Left renal pelvis (tissue), 4 donors: ENCODE measurements around the gene MYRIP. TPM values are rescaled to one million over a fixed set of nuclear protein-coding genes. Genes with fewer than 3 reads are reported as not detected.

Source experiments
- DNase-seq, 4 donors: peaks; one replicate each; pipeline ENCODE4 v3.0.0-alpha.2; 2013; ENCODE audit warnings: low read depth in 4 of 4, low spot score in 3 of 4
- polyA plus RNA-seq, 4 donors: library from polyadenylated mRNA; unstranded; fragments of 120-200 nt; gene quantifications; one replicate each; pipeline ENCODE4 v1.2.1, GENCODE V29; 2013; ENCODE audit not compliant: insufficient read length in 4 of 4

MYRIP gene
- polyA plus RNA-seq, 4 donors = 1.1 to 2.2 (median 1.8) TPM

DNA sequence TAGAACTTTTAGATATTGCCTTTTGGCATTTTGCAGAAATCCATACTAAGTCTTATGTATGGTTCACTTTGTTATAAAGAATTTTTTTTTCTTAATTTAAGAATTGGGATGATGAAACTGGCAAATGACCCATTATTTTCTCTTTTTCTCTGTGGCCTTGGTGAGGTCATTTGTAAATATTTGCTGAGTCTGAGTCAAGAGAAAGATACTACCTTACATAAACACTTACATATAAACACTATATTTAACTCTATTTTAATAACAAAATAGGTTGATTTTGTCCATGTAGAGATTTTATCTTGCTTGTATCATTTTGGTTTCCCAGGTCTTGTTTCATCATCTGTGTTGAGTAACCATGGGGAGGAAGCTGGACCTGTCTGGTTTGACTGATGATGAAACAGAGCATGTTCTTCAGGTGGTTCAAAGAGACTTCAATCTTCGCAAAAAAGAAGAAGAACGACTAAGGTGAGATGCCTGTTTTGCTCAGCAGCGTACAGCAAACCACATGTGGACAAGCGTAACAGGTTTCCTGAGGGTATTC is 91.1 kb downstream of the MYRIP start:
- DNase-seq = no peak

DNA sequence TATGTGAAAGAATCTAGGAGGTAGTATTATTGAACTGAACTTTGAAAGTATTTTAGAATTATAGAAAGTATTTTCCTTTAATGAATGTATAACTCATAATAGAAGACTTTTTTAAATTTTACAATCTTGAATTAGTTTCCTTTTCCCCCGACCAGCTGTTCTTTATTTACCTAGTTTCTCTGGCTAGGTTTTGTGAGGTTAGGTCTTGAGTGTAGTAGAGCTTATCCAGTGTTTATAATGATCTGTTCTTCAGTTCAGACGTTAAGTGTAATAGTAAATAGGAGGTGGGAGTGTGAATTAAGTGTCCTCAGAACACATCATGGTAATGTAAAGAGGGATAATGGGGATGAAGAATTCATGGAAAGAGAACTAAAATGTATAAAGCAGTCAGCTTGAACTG is 93.8 kb downstream of the MYRIP start:
- DNase-seq = no peak

DNA sequence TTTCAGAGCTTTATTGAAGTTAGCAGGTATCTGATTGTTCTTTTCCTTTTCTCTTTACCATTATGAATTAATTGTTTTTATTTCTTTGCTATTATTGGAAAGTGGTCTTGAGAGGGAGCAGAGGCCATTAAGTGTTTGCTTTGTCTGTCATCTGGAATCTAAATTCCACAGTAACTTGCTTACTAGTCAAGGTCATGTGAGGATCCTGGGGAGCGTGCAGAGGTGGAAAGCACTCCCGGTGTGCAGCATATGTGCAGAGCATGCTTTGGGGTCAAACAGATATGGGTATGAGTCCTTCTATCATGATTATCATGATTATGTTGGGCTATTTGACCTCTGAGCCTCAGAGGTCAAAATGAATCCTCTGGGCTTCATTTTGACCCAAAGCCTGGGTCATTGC is 96.4 kb downstream of the MYRIP start:
- DNase-seq = no peak

DNA sequence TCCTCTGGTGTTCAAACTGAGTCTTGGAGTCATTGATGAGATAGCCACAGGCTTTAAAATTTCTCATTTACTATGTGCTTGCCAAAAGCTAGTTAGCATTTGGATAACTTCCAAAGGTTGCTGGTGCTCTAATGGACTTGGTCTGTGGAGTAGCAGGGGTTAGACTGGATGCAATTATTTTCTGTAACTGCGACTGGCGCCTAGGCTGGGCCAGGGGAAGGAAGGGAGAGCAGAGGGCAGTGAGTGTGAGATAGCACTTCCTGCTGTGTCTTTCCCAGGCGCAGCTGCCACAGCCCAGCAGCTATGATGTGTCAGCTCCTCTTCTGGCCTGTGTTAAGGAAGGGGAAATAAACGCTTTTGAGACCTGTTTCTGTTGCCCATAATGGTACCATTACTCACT is 98.6 kb downstream of the MYRIP start:
- DNase-seq = peak in 3 of 4 donors; percentile 15 to 26 (median 23)

DNA sequence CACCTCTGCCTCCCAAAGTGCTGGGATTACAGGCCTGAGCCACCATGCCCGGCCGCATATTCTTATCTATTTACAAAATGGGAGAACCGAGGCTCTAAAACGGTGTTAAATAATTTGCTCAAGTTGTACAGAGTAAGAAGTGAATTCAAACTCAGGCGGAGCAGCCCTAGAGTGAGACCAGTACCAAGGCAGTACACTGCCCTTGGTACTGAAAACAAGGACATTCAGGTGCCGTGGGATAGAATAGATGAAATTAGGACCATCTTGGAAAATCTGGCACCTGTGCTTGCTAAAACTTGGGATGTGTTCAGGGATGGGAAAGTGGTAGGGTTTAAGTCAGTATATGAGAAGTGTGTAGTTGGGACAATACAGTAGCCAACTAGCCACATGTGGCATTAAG is 100.7 kb downstream of the MYRIP start:
- DNase-seq = no peak

DNA sequence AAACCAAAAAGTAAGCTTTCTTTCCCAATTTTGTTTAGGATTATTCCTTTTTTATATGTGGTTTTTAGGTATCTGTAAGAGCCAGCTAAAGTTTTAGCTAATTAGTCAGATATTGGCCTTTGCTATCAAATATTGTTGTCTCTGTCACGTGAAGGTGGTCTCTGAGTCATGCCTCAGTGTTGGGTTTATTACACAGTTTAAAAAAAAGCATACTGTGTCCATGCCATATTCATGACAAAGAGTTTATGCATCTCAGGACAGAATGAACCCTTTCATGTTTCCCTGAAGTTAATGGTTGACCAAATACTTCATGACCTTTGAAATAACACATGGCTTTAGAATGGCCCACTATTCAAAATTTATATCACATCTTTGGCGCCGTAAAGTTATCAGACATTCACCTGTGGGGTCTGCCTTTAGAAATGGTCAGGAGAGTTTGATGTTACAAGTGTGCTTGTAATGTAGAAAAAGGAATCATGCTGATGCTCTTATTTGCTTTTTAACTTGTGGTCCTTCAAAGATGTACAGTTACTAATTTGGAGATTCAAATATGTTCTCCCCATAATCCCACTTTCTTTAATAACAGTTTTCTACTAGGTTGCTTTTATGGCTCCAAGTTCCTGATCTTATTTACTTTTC is 101.5 kb downstream of the MYRIP start:
- DNase-seq = no peak

DNA sequence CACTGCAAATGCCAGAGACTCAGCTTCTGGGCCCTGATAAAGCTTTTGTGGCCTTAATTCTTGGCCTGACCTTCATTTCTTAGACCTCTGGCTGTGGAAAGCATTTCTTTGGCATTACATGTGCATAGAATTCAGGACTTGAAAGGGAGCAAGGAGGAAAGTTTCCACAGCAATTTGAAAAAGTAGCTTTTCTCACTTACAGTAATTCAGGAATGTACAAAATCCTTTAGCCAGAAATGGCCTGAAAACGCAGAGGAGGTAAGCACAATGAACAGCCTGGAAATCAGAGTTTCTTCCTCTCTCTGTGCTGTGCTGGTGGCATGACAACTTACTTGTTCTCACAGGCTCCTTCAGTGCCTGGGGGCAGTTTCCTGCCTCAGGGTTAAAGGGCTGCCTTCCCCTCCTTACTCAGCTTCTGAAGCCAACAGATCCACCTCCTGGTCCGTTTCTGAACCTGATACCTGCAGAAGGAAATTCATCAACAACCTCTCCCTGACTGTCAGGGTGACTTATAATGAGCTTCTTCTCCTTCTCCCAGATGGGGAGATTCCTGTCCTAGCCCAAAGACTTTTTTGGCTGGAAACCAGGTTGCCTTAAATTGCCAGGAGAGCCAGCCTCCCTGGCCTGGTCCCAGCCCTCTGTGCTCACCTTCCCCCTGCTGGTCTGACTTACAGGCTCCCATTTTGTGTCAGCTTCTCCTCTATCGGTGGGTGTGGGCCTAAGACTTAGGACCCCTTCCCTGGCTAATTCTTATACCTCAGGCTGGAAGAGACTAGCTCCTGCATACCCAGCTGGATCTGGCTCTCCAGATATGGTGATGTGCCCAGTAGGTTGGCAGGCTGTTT is 102.3 kb downstream of the MYRIP start:
- DNase-seq = no peak

DNA sequence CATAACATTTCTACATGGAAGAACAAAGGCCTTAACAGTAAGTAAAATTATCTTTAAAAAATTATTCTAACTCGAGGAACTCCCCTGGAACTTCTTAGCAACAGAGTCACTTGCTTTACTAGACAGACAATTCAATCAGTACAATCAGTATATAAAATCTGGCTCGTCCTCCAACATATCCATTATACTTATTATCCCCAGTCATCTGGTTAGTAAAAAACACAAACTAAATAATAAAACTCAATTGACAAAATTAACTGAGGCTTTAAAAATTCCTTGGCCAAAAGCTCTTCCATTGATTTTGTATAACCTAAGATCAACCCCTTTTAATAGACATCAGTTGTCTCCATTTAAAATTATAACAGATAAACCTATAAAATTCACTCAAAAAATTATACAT is 105.6 kb downstream of the MYRIP start:
- DNase-seq = no peak

DNA sequence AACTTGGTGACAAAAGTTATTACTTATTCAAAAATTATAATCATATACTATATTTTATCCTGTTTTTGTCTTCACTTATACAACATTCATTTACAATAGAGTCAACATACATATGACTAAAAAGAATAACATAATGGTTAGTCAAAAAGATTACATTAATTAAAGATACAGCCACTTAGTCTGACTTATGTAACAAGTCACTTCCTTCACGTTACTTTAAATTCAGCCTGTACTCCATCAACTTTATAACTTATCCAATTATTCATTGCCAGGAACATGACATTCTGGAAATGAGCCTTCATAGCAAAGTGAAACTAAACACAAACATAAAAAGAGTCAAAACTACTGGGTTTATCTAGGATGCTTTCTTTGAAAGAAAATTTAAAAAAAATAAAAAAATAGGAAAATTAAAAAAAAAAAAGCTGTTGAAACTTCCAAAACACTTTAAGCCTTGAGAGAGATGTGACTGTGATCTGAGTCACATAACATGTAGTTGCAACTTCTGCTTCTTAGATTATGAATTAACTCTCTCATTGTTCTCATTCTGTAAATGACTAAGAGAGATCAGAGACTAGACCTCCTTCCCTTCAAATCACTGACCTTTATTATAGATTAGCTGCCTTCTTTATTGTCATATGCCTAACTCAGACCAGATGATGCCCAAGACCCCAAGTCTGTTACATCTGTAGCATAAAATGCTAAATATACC is 107.8 kb downstream of the MYRIP start:
- peak; percentile 33 to 46 (median 40) for DNase-seq

DNA sequence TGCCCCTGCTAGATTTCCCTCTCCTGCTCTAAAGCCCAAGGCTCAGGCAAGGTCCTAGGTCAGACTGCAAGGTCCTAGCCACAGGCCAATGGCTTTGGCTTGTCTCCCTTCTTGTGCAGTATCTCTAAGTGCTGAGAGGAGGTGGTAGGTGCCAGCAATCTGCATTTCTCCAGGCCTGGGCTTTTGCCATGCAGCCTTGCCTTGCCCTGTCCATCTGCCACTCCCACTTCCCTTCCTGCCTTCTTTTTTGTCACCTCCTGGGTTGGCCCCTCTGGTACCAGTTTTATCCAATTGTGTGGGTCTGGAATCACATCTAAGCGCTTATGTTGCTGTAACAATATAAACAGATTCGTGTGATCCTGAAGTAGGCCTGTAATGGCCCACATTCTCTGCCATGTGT is 109.9 kb downstream of the MYRIP start:
- no peak for DNase-seq

DNA sequence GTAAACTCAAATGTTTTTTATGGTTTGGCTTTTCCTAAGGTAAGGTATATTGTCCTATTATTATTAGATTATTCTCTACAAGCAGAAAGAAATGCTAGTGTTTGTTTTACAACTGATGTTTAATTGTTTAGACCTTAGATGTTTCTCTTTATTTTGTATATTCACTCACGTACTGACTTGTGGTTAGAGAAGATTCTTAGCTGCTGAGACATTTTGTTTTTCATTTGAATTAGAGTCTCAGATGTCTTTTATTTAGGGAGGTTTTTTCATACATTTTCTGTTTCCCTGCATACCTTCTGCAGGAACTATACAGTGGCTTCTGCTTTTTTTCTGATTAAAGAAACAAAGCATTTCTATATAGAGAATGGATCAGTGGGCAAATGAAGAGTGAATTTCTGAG is 110.9 kb downstream of the MYRIP start:
- no peak for DNase-seq

DNA sequence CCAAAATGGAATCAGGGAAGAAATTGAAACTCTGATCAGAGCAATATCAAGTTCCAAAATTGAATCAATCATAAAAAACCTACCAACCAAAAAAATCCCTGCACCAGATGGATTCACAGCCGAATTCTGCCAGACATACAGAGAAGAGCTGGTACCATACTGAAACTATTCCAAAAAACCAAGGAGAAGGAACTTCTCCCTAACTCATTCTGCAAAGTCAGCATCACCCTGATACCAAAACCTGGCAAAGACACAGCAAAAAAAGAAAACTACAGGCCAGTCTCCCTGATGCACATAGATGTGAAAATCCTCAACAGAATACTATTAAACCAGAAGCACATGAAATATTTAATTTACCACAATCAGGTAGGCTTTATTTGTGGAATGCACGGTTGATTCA is 118.1 kb downstream of the MYRIP start:
- no peak for DNase-seq

DNA sequence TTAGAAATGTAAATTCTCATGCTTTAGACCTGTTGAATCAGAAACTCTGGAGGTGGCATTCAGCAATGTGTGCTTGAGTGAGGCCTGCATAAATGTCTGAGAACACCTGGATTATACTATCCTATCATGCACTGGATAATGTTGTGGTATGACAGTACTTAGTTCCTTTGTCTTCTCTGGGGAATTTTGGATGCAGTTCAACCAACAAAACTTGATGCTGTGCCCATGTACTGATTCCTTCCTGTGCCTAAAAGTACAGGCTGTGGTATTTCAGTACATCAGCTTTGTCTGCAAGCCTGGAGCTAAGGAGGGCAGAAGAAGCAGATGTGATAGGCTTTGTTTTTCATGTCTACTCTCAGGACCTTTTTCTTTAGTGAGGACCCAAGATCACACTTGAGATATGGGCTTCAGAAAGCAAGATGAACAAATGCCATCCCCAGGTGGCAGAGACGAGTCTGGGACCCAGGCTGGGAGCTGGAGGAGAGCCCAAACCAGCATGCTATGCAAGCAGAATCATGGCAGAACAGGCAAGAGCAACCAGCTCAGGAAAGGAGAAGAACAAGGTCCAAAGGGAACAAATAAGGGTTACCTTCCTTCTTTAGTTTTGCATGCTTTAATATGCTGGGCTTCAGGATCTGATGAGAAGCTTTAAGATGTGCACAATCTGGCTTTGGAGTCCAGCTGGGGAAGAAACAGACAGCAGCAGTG is 124.7 kb downstream of the MYRIP start:
- DNase-seq = no peak

DNA sequence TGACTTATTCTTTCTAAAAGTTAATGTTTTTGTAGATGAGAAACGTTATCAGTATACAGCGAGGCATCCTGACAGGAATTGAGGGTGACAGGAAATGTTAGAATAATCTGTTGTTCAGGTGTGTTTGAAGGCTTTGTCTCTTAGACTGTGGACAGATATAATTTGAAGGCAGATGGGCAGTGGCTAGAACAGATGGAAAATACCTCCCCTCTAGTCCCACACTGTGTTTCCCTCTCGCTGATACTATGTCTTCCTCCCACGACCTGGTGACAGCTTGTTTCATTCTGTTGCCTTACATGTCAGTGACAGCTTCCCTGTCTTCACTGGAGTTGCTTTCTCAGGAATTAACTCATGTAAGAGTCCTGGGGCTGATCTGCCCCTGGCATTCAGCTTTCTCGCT is 125.3 kb downstream of the MYRIP start:
- no peak for DNase-seq

DNA sequence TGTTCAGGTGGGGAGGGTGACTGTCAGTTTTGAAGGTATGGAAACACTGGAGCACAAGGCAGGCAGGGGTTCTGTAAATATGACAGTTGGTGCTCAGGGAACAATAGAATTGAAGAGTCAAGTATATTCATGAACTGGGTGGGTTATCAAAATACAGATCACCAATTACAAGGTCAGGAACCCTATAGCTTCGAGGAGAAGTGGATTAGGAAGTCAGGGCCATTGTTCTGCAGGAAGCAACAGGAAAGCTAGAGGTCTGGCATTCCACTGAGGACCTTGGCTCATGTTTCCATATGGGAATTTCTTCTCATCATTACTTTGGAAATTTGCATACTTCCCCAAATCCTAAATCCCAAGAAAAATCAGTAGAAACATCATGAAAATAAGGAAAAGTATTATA is 125.9 kb downstream of the MYRIP start:
- DNase-seq = no peak

DNA sequence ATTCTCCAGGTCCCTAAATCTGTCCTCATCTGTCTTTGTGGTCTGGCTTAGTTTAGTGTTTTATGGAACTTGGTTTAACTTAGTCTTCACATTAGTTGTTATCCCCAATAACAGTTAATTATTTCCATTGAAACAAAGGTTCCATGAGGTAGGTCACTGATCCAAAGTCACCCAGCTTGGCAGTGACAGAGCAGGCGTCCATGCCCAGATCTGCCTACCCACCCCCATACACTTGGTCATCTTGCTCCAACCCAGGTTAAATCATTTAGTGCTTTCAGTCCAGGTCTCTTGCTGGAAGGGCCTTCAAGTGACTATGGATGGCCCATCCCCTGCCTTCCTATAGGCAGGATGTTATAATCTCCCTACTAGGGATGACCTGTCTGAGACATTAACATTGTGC is 127.4 kb downstream of the MYRIP start:
- DNase-seq = no peak

DNA sequence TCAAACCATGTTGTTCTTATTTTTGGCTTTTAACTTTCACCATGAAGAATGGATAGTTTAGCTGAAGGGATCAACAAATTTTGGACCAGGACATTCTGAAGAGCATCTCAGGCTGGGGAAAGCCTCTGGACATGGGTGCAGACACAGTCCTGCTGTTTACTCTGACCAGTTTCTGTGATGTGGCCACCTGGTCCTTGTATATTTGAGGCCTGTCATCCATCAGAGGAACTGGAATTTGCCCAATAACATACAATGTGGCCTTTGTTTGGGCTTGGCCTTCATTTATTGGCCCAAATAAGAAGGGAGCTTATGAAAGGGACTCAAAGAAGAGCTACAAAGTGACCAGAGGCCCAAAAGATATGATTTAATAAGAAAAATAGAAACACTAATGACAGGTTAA is 127.9 kb downstream of the MYRIP start:
- no peak for DNase-seq

DNA sequence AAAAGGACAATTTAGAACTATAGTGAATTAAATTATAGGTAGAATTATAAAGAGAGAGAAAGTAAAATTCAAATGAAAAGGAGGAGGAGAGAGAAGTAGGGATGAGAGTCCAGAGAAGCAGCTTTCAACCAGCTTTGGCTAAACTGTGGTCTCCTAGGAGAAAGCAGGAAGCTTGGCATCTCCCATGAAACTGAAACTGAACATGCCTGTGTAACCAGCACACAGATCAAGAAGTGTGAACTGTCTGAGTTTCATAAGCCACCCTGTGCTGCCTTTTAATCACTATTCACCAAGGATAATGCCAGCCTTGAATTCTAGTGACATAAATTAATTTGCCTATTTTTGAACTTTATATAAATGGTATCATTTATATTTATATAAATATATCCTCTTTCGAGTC is 128.5 kb downstream of the MYRIP start:
- DNase-seq = no peak

DNA sequence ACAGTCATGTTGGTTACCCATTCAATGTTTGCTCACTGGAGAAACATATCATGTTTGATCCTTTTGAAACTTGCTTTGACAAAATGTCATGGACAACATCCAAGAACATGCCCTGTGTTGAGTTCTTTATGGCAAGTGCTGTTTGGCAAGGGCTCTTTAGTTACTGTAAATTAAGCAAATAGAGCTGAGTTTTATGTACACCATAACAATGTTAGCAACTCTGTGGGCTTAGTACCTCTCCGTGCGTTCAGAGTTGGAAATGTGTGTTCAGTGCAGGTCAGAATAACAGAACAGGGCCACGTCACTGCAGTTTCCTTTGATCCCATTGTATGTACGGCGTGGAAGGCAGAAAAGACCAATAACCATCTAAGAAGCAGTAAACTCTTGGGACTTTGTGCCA is 132.5 kb downstream of the MYRIP start:
- DNase-seq = no peak

DNA sequence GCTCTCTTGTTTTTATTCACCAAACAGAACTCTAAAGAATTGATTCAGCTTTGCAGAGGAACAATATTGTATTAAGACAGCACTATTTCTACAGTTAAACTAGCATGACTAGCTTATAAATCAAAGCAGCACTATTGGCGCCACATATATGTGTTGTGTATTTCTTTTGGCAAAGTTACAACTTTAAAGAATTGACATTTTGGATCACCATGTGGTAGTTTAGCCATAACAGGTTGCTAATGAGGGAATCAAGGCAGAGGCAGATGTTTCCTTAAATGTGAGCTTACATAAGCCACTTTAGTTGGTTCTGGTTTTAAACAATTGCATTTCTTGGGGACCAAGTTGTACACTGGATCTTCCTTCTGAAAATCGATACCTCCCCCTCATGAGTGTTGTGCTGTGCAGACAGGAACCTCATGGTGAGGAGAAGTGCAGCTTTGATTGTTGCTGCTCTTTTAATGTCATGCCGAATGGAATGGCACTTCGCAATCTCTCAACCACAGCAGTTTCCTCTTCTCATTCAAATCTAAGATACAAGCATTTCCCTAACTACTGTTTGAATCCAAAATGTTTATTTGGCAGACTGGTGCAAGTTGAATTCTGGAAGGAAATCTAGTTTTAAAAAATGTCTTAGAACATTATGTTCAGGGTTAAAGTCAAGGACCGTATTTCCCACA is 151.2 kb downstream of the MYRIP start:
- no peak for DNase-seq
